HEK293 (cell line): Measurements from ENCODE around the gene DCUN1D4.
"Not testable (repeated sequence)": the region's sequence is repeated elsewhere in the genome, so short reads cannot be mapped to it uniquely, and the experiment has no call there.

Source experiments
- CTCF ChIA-PET: fragments of 350-600 bp; formaldehyde crosslinking; extraction: SDS; loops from one replicate; lab custom pipeline; 2021; ENCODE audit warnings: antibody characterized with exemption; lab: Yijun Ruan, JAX
- POLR2A ChIA-PET: fragments of 300-600 bp; formaldehyde crosslinking; extraction: SDS; loops from one replicate; lab custom pipeline; 2020; ENCODE audit warnings: antibody characterized with exemption, inconsistent platforms; lab: Yijun Ruan, JAX
- H3K27ac ChIP-seq: fragments of 200-500 bp; sonication (Bioruptor generic); 2 replicates; pipeline ENCODE4 v1.5.1; 2014; ENCODE audit warnings: low read depth, low read length, control low read depth, inconsistent platforms; ENCODE audit errors: extremely low read depth
- H3K36me3 ChIP-seq, 2 experiments: fragments of 200-500 bp in 1 of 2; sonication (Bioruptor generic) in 1 of 2; 1 replicate in 1 of 2; 2 replicates in 1 of 2; pipeline ENCODE4 v1.5.1; 2014 to 2017; ENCODE audit warnings: inconsistent platforms in 2 of 2, low read length in 2 of 2; ENCODE audit not compliant: control insufficient read depth in 2 of 2, insufficient read depth in 1 of 2
- H3K4me1 ChIP-seq: fragments of 200-500 bp; sonication (Bioruptor generic); 2 replicates; pipeline ENCODE4 v1.5.1; 2014; ENCODE audit warnings: mild to moderate bottlenecking, low read length, inconsistent platforms; ENCODE audit not compliant: control insufficient read depth, insufficient read depth
- H3K4me3 ChIP-seq: 2 replicates; pipeline ENCODE4 v1.5.1; 2011; ENCODE audit warnings: low read depth, mild to moderate bottlenecking, control low read depth, low read length, moderate library complexity
- H3K9me3 ChIP-seq: fragments of 200-500 bp; sonication (Bioruptor generic); 2 replicates; pipeline ENCODE4 v1.5.1; 2014; ENCODE audit warnings: low read depth, low read length, inconsistent platforms; ENCODE audit not compliant: control insufficient read depth, insufficient read depth
- SCRT2 ChIP-seq: fragments of 450-650 bp; formaldehyde crosslinking; IDR thresholded peaks from 2 replicates; pipeline ENCODE4 v1.5.1; 2016; ENCODE audit warnings: missing biosample characterization, missing genetic modification characterization
- SP2 ChIP-seq: fragments of 450-650 bp; formaldehyde crosslinking; IDR thresholded peaks from 2 replicates; pipeline ENCODE4 v1.5.1; 2016; ENCODE audit warnings: missing biosample characterization, missing genetic modification characterization
- SP7 ChIP-seq: fragments of 450-650 bp; formaldehyde crosslinking; IDR thresholded peaks from 2 replicates; pipeline ENCODE4 v1.5.1; 2016; ENCODE audit warnings: missing biosample characterization, missing genetic modification characterization
- YY2 ChIP-seq: fragments of 450-650 bp; formaldehyde crosslinking; IDR thresholded peaks from 2 replicates; pipeline ENCODE4 v1.5.1; 2016; ENCODE audit warnings: missing biosample characterization, missing genetic modification characterization
- ZBTB17 ChIP-seq: fragments of 450-650 bp; formaldehyde crosslinking; IDR thresholded peaks from 2 replicates; pipeline ENCODE4 v1.5.1; 2016; ENCODE audit warnings: missing biosample characterization, missing genetic modification characterization
- ZFP69B ChIP-seq: fragments of 450-650 bp; formaldehyde crosslinking; IDR thresholded peaks from 2 replicates; pipeline ENCODE4 v1.5.1; 2016; ENCODE audit warnings: missing biosample characterization, missing genetic modification characterization
- ZNF132 ChIP-seq: fragments of 450-650 bp; formaldehyde crosslinking; IDR thresholded peaks from 2 replicates; pipeline ENCODE4 v1.5.1; 2017; ENCODE audit warnings: missing biosample characterization, missing genetic modification characterization, borderline replicate concordance
- ZNF2 ChIP-seq: fragments of 450-650 bp; formaldehyde crosslinking; IDR thresholded peaks from 2 replicates; pipeline ENCODE4 v1.5.1; 2016; ENCODE audit warnings: missing biosample characterization, missing genetic modification characterization
- ZNF214 ChIP-seq: fragments of 450-650 bp; formaldehyde crosslinking; IDR thresholded peaks from 2 replicates; pipeline ENCODE4 v1.5.1; 2017; ENCODE audit warnings: missing biosample characterization, mild to moderate bottlenecking, missing genetic modification characterization, borderline replicate concordance
- ZNF311 ChIP-seq: fragments of 450-650 bp; formaldehyde crosslinking; IDR thresholded peaks from 2 replicates; pipeline ENCODE4 v1.5.1; 2017; ENCODE audit warnings: missing biosample characterization, missing genetic modification characterization, borderline replicate concordance
- ZNF501 ChIP-seq: fragments of 450-650 bp; formaldehyde crosslinking; IDR thresholded peaks from 2 replicates; pipeline ENCODE4 v1.5.1; 2016; ENCODE audit warnings: missing biosample characterization, missing genetic modification characterization
- ZNF600 ChIP-seq: fragments of 450-650 bp; formaldehyde crosslinking; IDR thresholded peaks from 2 replicates; pipeline ENCODE4 v1.5.1; 2016; ENCODE audit warnings: missing biosample characterization, missing genetic modification characterization
- ZNF660 ChIP-seq: fragments of 450-650 bp; IDR thresholded peaks from 2 replicates; pipeline ENCODE4 v1.5.1; 2018; ENCODE audit warnings: missing biosample characterization, mild to moderate bottlenecking, missing genetic modification characterization
- ZNF664 ChIP-seq: fragments of 450-650 bp; formaldehyde crosslinking; IDR thresholded peaks from 2 replicates; pipeline ENCODE4 v1.5.1; 2016; ENCODE audit warnings: missing biosample characterization, missing genetic modification characterization
- ZNF701 ChIP-seq: fragments of 450-650 bp; formaldehyde crosslinking; IDR thresholded peaks from 2 replicates; pipeline ENCODE4 v1.5.1; 2016; ENCODE audit warnings: missing biosample characterization, missing genetic modification characterization
- ZNF707 ChIP-seq: fragments of 450-650 bp; formaldehyde crosslinking; IDR thresholded peaks from 2 replicates; pipeline ENCODE4 v1.5.1; 2016; ENCODE audit warnings: missing biosample characterization, missing genetic modification characterization
- ZNF830 ChIP-seq: fragments of 450-650 bp; IDR thresholded peaks from 2 replicates; pipeline ENCODE4 v1.5.0; 2018; ENCODE audit warnings: missing biosample characterization, missing genetic modification characterization, low read depth, mild to moderate bottlenecking, moderate library complexity
- TF ChIP-seq, protein P1 (sequence below): fragments of 450-650 bp; formaldehyde crosslinking; IDR thresholded peaks from 2 replicates; pipeline ENCODE4 v1.5.1; 2016; ENCODE audit warnings: missing biosample characterization, missing genetic modification characterization
- TF ChIP-seq, protein P2 (sequence below): fragments of 450-650 bp; formaldehyde crosslinking; IDR thresholded peaks from 2 replicates; pipeline ENCODE4 v1.5.1; 2016; ENCODE audit warnings: missing biosample characterization, missing genetic modification characterization
- TF ChIP-seq, protein P3 (sequence below): fragments of 450-650 bp; formaldehyde crosslinking; IDR thresholded peaks from 2 replicates; pipeline ENCODE4 v1.5.1; 2016; ENCODE audit warnings: missing biosample characterization, missing genetic modification characterization
- TF ChIP-seq, protein P4 (sequence below): fragments of 450-650 bp; formaldehyde crosslinking; IDR thresholded peaks from 2 replicates; pipeline ENCODE4 v1.5.1; 2016; ENCODE audit warnings: missing biosample characterization, missing genetic modification characterization

The DCUN1D4 gene

DNA sequence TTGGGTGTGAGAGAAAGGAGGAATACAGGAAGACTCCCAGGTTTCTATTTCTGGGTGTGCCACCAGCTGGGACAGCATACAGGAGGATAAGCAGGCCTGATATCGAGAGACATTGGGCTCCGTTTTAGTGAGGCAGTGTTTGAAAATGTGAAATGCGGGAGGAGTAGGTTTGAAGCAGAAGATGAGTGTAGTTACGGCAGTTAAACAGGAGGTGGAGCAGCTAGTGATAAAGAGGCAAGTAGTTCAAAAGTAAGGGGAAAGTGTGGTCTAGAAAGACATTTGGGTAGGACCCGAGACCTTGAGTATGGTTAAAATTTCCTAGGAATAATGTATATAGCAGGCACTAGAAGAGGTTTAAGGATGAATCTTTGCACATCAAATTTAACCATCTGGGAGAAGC lies 42.4 kb downstream of the DCUN1D4 start:
- Histone ChIP-seq H3K4me3 (no peak overlapping the region), H3K36me3 (peaks cover 15 to 78% of the 10 kb centered on the region in 2 experiments; a peak in 2 of 3 replicates), H3K4me1 (no peaks in the 10 kb centered on the region), H3K27ac (no peak overlapping the region), H3K9me3 (no peaks in the 10 kb centered on the region)
- ChIA-PET POLR2A (no interaction called here), CTCF (interaction anchor here (1.0 to 1.6 kb wide), 2 partner anchors 16 to 19 kb away, joined by 3 to 4 read pairs; no protein-coding TSS in a partner anchor)
- TF ChIP-seq, protein P1, sequence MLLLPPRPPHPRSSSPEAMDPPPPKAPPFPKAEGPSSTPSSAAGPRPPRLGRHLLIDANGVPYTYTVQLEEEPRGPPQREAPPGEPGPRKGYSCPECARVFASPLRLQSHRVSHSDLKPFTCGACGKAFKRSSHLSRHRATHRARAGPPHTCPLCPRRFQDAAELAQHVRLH = no peak
- TF ChIP-seq SP7 (no peak), ZNF501 (tag by site-specific recombination) (no peak), ZNF707 (no peak), ZNF664 (tag by site-specific recombination) (no peak), ZBTB17 (tag by site-specific recombination) (no peak), ZNF311 (tag by site-specific recombination) (no peak), SP2 (no peak), ZNF701 (tag by site-specific recombination) (no peak), SCRT2 (tag by site-specific recombination) (no peak), YY2 (no peak), ZFP69B (tag by site-specific recombination) (no peak), ZNF830 (no peak), ZNF600 (tag by site-specific recombination) (no peak), ZNF132 (tag by site-specific recombination) (no peak), ZNF214 (no peak), ZNF660 (tag by site-specific recombination) (no peak)
- TF ChIP-seq, protein P2, sequence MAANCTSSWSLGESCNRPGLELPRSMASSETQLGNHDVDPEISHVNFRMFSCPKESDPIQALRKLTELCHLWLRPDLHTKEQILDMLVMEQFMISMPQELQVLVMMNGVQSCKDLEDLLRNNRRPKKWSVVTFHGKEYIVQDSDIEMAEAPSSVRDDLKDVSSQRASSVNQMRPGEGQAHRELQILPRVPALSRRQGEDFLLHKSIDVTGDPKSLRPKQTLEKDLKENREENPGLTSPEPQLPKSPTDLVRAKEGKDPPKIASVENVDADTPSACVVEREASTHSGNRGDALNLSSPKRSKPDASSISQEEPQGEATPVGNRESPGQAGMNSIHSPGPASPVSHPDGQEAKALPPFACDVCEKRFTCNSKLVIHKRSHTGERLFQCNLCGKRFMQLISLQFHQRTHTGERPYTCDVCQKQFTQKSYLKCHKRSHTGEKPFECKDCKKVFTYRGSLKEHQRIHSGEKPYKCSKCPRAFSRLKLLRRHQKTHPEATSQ (tag by site-specific recombination) = no peak
- TF ChIP-seq, protein P3, sequence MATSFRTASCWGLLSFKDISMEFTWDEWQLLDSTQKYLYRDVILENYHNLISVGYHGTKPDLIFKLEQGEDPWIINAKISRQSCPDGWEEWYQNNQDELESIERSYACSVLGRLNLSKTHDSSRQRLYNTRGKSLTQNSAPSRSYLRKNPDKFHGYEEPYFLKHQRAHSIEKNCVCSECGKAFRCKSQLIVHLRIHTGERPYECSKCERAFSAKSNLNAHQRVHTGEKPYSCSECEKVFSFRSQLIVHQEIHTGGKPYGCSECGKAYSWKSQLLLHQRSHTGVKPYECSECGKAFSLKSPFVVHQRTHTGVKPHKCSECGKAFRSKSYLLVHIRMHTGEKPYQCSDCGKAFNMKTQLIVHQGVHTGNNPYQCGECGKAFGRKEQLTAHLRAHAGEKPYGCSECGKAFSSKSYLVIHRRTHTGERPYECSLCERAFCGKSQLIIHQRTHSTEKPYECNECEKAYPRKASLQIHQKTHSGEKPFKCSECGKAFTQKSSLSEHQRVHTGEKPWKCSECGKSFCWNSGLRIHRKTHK (tag by site-specific recombination) = no peak
- TF ChIP-seq, all 188 proteins: peak for 0

DNA sequence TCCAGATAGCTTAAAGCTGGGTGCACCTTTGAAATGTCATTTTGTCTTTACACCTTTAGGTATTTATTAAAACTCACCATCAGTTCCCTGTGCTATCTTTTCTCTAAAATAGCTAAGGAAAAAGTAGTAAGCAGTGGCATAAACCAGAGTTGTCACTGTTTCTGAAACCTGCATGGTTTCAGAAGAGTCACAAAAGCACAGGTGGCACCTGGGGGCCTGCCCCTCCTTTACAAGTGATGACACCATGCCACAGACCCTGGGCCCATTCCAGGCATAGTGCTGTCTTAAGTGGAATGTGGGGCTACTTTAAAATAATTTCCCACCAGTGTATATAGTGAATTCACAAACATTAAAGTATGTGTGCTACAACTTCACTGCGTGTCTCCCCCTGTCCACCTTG lies 47.8 kb downstream of the DCUN1D4 start:
- Histone ChIP-seq H3K4me3 (no peak overlapping the region), H3K4me1 (no peaks in the 10 kb centered on the region), H3K9me3 (no peaks in the 10 kb centered on the region), H3K27ac (no peak overlapping the region), H3K36me3 (peaks cover 9 to 63% of the 10 kb centered on the region in 2 experiments; a peak in 2 of 3 replicates)
- ChIA-PET POLR2A (no interaction called here), CTCF (no interaction called here)
- TF ChIP-seq ZNF2 (tag by site-specific recombination) = no peak
- TF ChIP-seq, protein P4, sequence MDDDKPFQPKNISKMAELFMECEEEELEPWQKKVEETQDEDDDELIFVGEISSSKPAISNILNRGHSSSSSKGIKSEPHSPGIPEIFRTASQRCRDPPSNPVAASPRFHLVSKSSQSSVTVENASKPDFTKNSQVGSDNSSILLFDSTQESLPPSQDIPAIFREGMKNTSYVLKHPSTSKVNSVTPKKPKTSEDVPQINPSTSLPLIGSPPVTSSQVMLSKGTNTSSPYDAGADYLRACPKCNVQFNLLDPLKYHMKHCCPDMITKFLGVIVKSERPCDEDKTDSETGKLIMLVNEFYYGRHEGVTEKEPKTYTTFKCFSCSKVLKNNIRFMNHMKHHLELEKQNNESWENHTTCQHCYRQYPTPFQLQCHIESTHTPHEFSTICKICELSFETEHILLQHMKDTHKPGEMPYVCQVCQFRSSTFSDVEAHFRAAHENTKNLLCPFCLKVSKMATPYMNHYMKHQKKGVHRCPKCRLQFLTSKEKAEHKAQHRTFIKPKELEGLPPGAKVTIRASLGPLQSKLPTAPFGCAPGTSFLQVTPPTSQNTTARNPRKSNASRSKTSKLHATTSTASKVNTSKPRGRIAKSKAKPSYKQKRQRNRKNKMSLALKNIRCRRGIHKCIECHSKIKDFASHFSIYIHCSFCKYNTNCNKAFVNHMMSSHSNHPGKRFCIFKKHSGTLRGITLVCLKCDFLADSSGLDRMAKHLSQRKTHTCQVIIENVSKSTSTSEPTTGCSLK (tag by site-specific recombination) = no peak

DNA sequence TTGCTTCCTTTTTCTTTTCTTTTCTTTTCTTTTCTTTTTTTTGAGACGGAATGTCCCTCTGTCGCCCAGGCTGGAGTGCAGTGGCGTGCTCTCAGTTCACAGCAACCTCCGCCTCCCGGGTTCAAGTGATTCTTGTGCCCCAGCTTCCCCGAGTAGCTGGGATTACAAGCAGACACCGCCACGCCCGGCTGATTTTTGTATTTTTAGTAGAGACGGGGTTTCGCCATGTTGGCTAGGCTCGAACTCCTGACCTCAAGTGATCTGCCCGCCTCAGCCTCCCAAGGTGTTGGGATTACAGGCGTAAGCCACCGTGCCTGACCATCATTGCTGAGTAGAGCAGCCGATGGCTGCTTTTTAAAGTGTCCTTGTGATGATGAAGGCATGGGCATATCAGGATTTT lies 50.4 kb downstream of the DCUN1D4 start:
- peaks cover 0 to 57% of the 10 kb centered on the region in 2 experiments; a peak in 1 of 3 replicates for H3K36me3 ChIP-seq
- H3K4me1 ChIP-seq, H3K27ac ChIP-seq, H3K4me3 ChIP-seq, POLR2A ChIA-PET, H3K9me3 ChIP-seq, CTCF ChIA-PET: not testable (repeated sequence)
